HG03066 (cell line): ENCODE measurements around the gene TIA1.
A peak's percentile ranks its signal among the peaks of the same experiment; 100 is the strongest.
"Not testable (repeated sequence)": the region's sequence is repeated elsewhere in the genome, so short reads cannot be mapped to it uniquely, and the experiment has no call there.

Source experiments
- ATAC-seq: cut with Tn5 transposase; IDR thresholded peaks from one replicate; pipeline ENCODE4 v1.9.1; 2021; ENCODE audit warnings: low read depth; ENCODE audit not compliant: unreplicated experiment

TIA1 gene

DNA sequence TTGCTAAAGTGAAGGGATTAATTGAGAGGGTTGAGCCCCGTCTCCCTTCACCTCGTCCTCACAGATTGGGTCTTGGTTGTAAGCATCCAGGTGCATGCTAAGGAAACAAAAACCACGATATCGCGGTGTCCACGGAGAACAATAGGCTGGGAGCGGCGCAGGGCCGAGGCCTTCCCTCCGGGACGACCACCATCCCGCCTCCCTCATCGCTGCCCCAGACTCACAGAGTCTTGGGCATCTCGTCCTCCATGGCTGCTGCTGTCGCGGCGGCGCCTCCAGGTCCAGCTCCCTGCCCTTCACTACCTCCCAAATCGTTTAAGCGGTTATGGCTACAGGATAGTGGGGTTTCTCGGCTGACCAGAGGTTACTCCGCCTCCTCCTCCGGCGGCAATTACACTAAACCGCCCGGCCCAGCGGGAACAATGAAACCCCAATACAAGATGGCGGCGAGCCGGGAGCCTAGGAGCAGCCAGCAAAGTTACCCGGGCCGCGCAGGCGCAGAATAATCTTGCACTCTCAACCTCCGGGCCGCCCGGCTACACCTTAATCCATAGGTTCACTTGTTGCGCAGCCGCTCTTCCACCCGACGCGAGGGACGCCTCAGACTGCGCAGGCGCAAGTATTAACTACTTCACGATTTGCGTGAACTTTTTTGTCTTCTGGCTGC is at the start of gene TIA1:
Gene TIA1, minus strand, starts transcription at position 448 of the 667 bp plus-strand sequence. Its CDS starts 198 bp downstream, at position 250.
- ATAC-seq, result peak; percentile 96

GRCh38 chr2:70297828-70298227 is 49.4 kb upstream of the TIA1 start:
- ATAC-seq, result not testable (repeated sequence)

DNA sequence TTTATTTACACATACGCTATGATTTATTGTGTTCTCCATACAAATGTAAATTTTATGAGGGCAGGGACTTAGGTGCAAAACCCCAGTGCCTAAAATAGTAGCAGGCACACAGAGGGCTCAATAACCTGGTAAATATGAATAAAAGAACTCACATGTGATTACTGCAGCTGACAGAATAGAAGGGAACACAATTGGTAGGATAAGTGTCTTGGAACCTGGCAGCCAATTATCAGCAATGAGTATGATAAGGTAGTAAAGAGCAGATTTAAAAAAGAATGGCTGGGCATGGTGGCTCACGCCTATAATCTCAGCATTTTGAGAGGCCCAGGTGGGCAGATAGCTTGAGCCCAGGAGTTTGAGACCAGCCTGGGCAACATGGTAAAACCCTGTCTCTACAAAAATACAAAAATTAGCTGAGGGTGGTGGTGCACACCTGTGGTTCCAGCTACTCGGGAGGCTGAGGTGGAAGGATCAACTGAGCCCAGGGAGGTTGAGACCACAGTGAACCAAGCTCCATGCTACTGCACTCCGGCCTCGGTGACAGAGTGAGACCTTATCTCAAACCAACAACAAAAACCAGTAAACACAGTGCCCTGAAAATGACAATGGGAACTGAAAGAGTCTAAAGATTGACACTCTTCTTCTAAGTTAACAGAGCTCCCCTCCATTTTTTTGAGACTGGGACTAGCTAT is 35.2 kb upstream of the TIA1 start:
- ATAC-seq, result no peak

GRCh38 chr2:70282439-70282838 is 34.0 kb upstream of the TIA1 start:
- ATAC-seq, result no peak

DNA sequence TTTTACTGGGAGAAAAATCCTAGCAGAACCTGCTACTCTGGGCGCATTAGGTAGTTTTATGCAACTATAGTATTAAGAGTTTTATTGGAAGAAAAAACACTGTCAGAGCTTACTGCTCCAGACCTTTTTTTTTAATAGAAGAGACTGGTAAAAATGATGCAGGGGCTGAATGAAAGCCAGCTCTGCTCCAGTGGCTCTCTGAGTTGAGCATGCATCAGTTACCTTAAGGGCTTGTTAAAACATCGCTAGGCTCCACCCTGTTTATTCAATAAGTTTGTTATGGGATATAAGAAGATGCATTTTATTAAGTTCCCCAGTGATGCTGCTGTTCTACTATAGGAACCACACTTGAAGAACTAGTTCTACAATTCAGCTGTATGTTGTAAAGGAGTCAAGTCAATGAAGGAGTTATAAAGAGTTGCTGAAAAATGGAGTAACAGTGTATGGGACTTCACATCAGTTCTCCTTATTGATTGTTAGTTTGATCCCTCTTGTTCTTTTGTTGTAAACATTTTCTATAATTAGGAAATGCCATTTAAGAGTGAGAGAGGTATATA is 31.9 kb upstream of the TIA1 start:
- ATAC-seq, result no peak

GRCh38 chr2:70270323-70270722 is 21.9 kb upstream of the TIA1 start:
- no peak for ATAC-seq

DNA sequence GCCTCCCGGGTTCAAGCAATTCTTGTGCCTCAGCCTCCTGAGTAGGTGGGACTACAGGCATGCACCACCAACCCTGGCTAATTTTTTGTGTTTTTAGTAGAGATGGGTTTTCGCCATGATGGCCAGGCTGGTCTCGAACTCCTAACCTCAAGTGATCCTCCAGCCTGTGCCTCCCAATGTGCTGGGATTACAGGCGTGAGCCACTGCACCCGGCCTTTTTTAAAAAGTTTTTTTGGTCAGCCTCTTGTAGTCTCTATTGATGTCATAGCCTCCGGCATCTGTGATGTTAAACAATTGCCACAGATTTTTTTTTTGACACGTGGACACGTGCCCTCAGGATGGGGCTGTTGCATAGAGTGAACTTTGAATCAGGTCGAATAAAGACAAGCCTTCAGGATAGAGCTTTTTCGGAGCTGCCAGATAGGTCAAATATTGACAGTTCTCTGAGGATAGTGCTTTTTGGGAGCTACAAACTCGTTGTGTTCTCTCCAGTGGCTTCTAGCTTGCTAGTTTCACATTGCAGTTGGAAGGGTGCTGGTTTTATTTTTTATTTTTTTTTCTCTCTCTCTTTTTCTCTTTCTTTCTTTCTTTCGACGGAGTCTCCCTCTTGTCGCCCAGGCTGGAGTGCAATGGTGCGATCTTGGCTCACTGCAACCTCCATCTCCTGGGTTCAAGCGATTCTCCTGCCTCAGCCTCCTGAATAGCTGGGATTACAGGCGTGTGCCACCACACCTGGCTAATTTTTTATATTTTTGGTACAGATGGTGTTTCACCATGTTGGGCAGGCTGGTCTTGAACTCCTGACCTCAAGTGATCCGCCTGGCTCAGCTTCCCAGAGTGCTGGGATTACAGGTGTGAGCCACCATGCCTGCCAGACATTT is 21.2 kb upstream of the TIA1 start:
- not testable (repeated sequence) for ATAC-seq

DNA sequence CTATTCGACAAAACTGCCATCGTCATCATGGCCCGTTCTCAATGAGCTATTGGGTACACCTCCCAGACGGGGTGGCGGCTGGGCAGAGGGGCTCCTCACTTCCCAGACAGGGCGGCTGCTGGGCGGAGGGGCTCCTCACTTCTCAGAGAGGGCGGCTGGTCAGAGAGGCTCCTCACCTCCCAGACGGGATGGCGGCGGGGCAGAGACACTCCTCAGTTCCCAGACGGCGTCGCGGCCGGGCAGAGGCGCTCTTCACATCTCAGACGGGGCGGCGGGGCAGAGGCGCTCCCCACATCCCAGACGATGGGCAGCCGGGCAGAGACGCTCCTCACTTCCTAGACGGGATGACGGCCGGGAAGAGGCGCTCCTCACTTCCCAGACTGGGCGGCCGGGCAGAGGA is 18.5 kb upstream of the TIA1 start:
- not testable (repeated sequence) for ATAC-seq

DNA sequence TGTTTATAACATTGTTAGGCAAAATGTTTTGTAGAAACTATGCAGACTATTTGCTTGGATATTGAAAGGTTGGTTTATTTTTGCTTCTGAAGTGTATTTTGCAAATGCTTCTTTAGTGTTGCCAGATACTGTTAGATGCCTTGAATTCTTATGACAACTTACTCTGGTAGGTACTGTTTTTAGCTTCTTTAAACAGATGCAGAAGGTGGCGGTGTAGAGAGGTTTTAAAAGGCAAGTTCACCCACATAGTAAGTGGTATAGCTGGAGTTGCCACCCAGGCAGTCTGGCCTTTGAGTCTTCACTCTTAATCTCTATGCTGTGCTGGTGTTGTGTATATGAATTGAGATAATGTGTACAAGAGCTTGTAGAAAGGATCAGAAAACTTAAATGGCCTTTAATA is 13.1 kb upstream of the TIA1 start:
- ATAC-seq, result no peak

DNA sequence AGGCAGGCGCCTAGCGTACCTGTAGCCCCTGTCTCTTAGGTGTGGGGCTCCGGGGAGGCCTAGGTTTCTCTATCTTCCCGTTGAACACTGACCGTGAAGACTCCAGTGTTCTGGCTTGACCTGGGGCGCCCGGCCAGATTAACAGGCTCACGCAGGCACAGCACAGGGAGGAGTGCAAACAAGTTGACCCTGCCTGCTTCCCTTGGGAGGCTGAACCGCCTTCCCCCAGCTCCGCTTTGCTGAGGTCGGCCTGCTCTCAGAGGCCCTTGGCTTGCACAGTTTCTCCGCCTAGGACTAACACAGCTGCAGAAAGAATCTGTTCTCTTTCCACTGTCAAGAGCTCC is 10.1 kb upstream of the TIA1 start:
- no peak for ATAC-seq

DNA sequence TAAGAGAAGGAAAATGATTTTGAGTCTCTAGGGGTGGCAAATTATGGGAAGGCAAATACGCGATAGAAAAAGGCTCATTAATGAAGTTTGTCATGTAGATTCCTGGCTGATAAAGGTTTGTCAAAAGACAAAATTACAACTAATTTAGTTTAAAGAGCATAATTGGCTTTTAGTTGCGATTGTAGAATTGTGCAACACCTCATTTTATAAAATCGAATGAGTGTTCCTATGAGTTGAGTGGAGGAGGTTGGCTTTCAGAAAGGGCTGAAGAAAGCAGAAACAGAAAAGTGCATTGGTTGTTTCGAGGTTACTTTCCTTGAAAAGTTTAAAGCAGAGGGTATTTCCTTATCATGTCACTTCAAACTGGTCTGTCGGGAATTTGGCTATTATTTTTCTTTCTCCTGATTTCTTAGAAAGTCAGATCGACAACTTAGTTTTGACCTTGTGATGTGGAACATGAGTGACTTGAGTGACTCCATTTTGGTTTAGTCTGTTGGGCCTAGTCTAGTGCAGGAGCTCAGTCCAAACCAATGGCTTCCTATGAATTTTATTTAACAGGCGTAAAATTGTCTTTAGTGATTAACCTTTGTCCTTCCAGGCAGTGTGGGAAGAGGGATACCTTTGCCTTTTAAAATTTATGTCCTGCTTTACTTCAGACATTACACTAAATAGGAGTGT is 7.3 kb upstream of the TIA1 start:
- ATAC-seq, result no peak

GRCh38 chr2:70250434-70250833 is 2.0 kb upstream of the TIA1 start:
- no peak for ATAC-seq

- no peak for ATAC-seq
Measured at GRCh38 chr2:70247364-70248180, 856 bp downstream of the TIA1 start.

DNA sequence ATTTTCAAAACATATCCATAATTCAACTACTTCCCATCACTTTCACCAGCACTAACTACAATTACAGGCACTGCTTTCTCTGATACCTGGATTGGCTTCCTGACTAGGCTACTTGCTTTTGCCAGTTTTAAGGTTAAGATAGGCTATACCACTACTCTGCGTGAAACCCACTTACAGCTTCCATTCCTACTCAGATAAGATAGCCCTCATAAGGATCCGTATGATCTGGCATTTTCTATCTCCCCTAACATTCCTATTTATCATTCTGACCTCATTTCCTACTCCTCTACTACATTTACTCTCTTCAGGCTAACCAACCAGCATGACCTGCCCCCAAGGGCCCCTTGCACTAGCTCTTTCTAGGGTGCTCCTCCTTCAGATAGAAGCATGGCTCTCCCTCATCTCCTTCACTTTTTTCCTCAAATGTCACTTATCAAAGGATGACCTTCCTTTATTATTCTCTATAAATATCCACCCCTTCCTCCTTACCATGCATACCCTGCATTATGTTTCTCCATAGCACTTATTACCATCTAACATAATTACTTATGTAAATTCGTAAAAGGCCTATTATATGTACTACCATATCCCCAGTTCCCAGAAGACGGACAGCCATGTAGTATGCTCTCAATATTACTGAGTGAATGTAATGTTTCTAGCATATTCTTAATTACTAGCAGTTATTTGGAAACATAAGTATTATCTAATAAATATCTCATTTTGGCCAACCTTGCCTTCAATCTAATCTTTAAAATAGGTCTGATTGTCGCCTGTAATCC is 4.4 kb downstream of the TIA1 start:
- no peak for ATAC-seq

DNA sequence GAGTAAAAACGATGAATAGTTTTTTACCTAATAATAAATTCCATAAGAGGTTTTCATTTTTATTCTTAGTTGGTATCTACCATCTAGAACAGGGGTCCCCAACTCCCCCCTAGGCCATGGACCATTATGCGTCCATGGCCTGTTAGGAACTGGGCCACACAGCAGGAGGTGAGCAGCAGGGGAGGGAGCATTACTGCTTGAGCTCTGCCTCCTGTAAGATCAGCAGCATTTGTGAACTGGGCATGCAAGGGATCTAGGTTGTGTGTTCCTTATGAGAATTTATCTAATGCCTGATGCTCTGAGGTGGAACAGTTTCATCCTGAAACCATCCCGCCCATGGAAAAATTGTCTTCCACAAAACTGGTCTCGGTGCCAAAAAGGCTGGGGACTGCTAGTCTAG is 5.9 kb downstream of the TIA1 start:
- no peak for ATAC-seq

- no peak for ATAC-seq
Measured at GRCh38 chr2:70241340-70241739, 7.1 kb downstream of the TIA1 start.

DNA sequence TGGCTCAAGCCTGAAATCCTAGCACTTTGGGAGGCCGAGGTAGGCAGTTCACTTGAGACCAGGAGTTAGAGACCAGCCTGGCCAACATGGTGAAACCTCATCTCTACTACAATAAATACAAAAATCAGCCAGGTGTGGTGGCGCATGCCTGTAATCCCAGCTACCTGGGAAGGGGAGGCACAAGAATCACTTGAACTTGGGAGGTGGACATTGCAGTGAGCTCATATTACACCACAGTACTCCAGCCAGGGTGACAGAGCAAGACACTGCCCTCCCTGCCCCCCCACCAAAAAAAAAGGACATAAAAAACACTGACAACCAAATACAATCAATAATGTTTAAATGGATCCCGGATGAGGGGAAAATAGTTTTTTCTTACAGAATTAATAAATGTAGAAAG is 7.8 kb downstream of the TIA1 start:
- ATAC-seq, result no peak

- no peak for ATAC-seq
Measured at GRCh38 chr2:70233926-70234325, 14.5 kb downstream of the TIA1 start.

DNA sequence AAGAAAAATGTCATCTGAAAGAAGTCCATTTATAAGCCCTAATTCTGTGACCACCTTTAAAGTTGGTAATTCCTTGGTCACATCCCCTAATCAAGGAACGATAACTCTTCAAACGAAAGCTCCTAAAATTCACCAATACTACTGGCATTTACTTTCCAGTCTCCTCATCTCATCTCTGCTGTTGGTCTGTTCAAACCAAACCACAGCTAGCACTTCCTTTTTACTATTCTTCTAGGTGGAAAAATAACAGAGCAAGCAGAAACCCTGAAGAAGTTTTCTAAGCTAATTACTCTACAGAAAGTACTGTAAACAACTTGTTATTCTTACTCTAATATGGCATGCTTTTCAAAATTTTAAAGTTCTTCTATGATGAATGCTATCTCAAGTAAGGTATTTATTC is 21.6 kb downstream of the TIA1 start:
- no peak for ATAC-seq
